Ammon's horn (tissue), 1 donor: ENCODE measurements around the gene INMT.
A peak's percentile ranks its signal among the peaks of the same experiment; 100 is the strongest.
"Not testable (repeated sequence)": the region's sequence is repeated elsewhere in the genome, so short reads cannot be mapped to it uniquely, and the experiment has no call there.

Experiments used
- DNase-seq: peaks from one replicate; pipeline ENCODE4 v3.0.0-alpha.2; 2016; ENCODE audit warnings: low spot score

The INMT gene

DNA sequence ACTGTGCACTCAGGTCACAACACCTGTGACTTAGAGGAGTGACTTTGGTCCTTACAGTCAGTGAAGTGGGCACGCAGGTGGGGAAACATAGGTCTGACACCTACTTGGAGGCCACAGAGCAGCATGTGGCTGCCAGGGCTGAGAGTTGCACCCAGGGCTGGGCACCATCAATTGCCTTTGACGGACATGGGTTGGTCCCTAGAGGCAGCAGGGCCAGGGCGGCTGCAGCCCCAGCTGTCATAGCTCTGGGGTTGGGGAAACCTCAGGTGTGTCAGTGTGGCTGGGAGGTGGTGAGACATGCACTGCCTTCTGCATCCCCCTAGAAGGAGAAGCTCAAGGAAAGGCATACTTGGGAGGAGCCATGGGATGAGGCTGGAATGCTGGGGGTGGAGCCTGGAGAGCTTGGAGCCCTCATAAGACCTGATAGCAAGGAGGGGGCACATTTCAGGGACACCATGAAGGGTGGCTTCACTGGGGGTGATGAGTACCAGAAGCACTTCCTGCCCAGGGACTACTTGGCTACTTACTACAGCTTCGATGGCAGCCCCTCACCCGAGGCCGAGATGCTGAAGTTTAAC lies at the start of gene INMT:
Gene INMT, plus strand, starts transcription at position 440 of the 578 bp plus-strand sequence. Its CDS starts 16 bp downstream, at position 456.
- no peak for DNase-seq

DNA sequence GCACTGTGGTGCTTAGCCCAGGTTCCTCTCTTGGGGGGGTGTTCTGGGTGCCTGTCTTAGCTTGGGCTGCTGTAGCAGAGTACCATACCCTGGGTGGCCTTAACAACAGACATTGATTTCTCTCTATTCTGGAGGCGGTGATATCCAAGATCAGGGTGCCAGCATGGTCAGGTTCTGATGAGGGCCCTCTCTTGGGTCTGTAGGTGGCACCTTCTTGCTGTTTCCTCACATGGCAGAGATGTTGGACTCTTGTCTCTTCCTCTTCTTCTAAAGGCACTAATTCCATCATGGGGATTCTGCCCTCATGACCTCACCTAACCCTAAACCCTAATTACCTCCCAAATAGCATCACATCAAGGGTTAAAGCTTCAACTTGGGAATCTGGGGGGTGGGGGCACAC lies 49.7 kb upstream of the INMT start:
- DNase-seq: no peak

DNA sequence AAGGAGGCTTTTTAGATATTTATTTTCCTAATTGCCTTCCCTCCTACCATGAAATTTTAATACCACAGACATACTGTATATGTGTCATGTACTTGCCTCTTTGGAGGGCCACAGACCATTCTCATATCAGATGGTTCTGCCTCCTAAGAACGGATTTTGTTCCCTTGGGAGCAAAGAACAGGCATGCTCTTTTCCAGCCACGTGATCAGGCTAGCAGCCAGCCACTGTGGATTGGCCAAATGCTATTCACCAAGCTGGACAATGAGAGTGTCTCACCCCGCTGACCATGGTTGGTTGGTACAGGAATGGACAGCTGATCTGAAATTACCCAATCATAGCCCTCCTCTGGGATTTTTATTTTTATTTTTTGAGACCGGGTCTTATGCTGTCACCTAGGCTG lies 48.2 kb upstream of the INMT start:
- no peak for DNase-seq

DNA sequence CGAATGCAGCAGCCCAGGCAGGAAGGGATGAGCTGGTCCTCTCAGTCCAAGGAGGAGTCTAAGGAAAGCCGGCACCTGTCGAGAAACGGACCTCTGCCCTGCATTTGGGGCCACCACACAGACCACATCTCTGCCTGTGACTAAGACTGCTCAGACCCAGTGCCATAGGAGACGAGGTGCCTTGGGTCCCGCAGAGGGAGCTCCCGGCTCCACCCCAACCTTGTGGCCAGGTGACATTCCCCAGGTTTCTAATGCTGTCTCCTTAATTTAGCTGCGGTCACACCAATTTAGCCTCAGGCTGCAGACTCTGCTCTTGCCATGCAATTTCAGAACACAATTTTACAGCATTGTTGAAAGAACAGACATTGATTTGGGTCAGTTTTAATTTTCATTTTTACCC lies 46.9 kb upstream of the INMT start:
- no peak for DNase-seq

DNA sequence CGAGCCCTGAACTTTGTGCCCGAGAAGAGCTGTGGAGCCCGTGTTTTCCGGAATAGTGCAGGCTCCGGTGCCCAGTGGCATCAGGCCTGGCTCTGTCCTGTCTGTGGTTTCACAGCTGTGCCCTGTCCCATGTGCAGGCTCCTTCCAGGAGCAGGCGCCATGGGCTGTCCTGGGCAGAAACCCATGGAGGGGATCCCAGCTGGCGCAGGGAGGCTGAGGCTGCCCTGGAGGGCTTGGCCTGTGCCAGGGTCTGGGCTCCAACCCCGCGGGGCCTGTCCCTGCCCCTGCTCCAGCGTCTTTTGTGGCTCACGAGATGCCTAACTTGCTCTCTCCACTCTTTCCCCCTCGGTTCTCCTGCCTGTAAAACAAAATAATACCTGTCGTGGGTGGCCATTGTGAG lies 46.3 kb upstream of the INMT start:
- DNase-seq: no peak

DNA sequence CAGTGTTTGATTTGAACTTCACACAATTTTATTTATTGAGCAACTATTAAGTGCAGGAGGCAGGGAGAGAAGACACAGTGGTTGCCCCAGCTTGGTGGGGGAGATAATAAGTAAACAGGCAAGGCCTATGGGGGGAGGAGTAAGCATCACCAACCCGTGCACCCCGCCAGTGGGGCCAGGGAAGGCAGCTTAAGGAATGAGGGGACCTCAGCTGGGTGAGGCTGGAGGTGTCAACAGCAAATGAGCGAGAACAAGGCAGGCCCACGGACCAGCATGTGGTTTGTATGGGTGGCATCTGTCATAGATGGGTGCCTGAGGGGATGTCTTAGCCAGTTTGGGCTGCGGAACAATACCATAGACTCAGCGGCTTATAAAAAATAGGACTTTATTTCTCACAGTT lies 45.6 kb upstream of the INMT start:
- DNase-seq: no peak

DNA sequence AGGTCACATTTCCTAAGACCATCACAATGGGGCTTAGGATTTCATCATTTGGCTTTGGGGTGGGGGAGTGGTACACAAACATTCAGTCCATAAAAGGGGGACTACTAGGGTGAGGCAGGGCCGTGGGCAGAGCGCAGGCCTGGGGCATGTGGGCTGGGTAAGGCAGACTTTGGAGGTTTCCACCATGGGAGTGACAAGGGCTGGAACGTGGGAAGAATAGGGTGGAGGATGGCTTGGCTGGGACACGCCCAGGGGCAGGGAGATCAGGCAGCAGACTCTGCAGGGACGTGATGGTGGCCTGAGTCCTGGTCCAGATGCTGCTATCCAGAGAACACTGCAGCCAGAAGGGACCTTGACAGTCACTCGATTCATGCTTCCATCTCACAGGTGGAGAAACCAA lies 45.0 kb upstream of the INMT start:
- DNase-seq: no peak

DNA sequence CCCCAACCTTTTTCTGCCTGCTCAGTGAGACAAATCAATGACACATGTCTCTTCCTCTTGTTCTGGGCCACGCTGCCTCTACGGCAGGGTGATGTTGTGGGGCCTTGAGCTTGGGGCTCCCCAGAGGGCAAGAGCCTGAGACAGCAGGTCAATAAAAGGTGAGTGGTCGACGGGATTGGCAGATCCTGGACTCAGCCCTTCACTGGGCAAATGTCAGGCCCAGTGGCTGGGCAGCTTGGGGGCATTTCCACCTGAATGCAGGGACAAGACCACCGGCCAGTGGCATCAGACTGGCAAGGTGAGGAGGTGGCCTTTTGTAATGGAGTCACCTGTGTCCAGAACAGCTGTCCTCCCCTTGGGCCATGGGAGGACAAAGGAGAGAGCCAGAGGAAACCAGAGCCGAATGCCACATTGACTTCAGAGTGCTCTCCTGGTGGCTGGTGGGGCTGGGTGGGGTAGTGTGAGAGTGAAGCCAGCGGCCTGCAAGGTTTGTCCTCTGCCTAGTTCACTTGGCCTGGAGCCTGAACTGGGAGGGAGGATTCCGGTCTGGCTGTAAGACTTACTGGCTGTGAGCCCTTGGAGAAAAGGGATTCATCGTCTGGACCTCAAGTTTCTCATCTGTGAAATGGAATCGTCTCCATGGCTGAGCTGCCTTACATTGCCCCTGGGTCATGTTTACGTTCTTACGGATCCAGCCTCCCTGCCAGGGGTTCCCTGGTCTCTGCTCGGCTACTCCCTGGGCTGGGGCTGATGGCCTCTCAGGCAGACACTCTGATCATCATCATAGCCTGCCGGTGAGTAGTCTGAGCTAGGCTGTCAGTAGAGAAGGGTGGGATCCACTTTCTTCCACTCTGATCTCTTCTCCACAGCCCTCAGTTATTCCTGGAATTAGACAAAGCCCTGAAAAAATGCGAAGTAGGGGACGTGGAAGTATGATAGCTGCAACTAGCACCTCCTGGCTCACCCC lies 44.3 kb upstream of the INMT start:
- DNase-seq: no peak

DNA sequence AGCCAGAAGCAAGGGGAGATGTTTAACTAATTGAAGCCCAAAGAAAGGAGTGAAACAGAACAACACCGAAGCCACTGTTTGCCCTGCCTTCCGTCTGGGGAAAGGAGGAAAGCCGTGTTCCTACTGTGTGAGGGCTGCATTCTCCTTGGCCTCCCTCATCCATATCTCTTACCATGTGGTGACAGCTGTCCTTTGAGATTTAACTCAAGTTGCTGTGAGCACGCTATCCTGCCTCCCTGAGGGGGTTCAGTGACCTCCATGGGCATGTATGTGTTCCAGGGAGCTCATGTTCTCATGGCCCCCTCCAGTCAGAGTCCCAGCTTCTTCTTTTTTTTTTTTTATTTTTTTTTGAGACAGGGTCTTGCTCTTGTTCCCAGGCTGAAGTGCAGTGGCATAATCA lies 43.5 kb upstream of the INMT start:
- no peak for DNase-seq

DNA sequence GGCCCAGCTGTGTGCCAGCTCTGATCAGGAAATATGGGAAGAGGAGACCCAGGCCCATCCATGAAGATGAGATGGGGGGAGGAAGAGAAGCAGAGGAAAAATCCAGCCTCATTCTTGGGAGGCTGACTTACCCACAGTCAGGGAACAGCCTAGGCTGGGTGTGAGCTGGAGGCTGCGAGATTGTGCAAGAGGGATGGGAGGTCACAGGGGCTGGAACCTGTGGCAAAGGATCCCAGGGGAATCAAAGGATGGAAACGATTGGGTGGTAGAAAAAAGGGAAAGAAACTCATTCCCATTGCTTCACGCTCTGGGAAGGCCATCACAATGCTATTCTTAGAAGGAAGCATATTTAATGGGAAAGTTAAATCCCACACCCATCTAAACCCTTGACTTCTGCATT lies 43.0 kb upstream of the INMT start:
- DNase-seq: no peak

DNA sequence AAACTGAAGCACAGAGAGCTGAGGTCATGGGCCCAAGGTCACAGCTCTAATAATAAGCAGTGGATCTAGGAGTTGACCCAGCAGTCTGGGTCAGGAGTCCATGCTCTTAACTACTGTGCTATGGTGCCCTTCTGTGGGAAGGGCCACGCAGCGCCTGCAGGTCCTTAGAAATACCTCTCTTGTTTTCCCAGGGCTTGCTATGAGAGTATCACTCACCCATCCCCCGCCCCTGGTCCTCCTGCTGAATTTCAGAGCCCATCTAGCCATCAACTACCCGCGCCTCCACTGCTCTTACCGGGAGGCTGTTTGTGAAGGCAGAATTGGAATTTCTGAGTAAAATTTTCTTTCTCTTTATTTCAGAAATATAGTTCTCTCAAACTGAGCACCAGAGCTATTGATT lies 42.4 kb upstream of the INMT start:
- no peak for DNase-seq

DNA sequence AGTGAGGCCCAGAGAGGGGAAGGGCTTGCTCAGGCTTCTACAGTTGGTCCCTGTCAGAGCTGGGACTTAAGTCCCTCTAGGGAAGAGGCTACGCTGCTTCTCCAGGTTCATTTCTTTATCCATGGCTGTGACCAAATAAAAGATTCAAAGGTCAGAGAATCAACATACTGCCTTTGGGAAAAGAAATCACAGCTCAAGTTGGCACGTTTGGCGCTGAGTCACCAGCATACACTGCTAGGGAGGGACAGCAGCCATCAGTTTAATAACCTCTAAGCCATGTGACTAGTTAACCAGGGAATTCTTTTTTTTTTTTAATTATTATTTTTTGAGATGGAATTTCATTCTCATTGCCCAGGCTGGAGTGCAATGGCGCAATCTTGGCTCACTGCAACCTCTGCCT lies 41.3 kb upstream of the INMT start:
- no peak for DNase-seq

DNA sequence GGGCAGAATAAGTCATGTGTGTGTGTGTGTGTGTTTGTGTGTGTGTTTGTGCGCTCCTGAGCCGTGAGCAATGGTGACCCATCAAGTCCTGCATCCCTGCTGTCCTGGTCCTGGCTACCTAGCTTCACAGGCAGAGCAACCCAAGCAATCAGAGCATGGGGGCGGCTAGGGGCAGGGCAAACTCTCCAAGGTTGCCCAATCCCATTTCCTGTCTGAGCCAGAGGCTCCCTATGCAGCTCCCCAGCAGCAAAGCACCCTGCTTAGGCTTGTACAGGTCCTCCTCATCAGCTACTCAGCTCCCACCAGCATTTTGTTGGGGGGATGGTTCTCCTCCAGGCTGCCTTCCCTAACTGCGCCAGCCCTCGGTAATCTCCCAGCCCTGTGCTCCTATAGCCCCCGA lies 38.5 kb upstream of the INMT start:
- no peak for DNase-seq

DNA sequence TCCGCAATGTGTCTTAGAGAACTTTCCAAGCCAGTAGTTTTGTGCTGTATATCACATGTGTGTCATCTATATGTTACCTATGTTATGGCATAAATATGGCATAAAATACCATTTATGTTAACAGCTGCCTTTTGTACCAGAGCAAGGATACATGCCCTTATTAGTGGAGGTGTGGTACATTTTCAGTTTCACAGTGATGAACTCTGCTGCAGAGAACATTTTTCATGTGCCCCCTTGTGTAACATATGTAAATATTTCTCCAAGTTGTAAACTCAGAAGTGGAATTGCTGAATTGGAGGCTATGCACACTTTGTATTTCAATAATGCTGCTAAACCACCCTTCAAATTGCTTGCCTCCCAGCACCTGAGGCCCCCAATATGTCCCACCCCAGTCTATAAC lies 37.8 kb upstream of the INMT start:
- no peak for DNase-seq

DNA sequence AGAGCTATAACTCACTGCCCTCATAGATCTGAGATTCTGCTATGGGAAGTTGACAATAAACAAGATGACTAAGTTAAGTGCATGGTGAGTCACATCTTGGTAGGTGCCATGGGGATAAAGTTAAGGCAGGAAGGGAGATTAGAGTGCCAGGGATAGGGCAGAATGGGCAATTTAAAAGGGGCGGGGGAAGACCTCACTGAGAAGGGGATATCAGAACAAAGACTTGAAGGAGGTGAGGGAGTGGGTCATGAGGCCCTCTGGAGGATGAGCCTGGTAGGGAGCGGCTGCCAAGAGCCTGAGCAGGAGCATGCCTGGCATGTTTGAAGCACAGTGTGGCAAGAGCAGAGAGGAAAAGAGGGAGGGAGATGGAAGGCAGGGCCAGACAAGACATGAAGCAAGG lies 34.8 kb upstream of the INMT start:
- DNase-seq: no peak

DNA sequence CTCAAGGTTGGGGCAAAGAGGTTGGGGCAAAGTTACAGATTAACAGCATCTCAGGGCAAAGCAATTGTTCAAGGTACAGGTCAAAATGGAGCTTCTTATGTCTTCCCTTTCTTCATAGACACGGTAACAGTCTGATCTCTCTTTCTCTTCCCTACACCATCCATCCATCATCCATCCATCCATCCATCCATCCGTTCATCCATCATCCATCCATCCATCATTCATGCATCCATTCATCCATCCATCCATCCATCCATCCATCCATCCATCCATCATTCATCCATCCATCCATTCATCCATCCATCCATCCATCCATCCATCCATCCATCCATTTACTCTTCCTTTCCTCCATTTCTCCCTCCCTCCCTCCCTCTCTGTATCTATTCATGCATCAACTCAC lies 32.5 kb upstream of the INMT start:
- DNase-seq: not testable (repeated sequence)

DNA sequence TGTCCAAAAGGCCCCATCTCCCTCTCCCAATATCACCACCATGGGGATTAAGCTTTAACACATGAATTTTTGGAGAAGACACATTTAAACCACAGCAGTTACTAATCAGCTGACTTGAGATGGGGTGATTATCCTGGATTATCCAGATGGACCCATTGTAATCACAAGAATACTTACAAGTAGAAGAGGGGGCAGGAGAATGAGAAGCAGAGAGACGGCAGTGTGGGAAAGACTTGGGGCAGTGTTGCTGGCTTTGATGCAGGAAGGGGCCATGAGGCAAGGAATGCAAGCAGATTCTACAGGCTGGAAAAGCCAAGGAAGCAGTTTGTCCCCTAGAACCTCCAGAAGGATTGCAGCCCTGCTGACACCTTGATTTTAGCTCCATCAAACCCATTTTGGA lies 30.7 kb upstream of the INMT start:
- no peak for DNase-seq

DNA sequence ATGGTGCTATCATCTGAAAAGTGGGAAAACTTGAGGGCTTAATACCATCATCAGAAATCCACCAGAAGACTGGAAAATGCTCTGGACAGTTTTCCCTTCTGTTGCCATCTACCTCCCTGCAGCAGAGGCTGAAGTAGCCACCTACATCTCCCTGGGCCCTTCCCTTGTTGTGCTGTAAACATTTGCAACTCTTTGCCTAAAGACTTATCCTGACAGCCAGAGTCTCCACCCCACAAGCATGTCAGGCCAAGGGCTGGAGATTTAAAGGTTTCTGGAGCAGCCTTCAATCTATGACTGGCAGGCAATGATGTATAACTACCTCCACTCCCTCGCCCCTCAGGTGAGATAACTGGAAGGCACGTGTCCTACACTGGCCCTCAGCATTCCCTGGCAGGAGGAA lies 29.7 kb upstream of the INMT start:
- DNase-seq: no peak

DNA sequence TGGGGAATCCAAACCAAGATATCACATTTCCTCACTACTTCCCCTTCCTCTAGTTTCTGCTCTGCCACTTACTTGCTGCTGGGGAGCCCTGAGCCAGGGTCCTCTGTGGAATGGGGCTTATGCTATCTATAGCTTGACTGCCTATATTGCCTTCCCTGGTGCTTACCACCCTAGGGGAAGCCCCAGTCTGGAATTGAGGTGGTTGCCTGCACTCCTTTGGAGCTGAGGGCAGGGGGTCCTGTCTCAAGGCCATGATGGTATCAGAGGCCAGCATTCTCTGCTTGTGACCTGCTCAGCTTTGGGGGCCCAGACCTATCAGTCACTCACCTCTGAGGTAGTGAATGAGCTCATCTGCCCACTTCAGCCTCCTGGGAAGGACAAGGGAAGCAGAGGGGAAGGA lies 29.3 kb upstream of the INMT start:
- DNase-seq: no peak

DNA sequence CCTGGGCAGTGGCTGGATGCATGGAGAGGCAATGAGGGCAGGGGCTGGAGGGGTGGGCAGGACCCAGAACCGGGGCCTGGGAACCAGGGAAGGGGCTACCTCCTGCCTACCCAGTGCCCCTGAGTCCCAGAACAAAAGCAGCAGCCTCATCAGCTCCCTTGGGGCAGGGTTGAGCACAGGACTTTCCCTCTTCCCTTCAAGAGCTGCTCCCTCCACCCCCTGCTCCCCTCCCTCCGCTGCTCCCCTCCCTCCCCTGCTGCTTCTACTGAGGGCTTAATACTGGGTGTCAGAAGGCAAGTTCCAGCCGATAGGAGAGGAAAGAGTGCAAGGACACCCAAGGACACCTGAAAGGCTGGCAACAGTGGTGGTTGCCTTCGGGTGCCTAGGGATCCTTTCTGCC lies 28.2 kb upstream of the INMT start:
- DNase-seq: no peak

DNA sequence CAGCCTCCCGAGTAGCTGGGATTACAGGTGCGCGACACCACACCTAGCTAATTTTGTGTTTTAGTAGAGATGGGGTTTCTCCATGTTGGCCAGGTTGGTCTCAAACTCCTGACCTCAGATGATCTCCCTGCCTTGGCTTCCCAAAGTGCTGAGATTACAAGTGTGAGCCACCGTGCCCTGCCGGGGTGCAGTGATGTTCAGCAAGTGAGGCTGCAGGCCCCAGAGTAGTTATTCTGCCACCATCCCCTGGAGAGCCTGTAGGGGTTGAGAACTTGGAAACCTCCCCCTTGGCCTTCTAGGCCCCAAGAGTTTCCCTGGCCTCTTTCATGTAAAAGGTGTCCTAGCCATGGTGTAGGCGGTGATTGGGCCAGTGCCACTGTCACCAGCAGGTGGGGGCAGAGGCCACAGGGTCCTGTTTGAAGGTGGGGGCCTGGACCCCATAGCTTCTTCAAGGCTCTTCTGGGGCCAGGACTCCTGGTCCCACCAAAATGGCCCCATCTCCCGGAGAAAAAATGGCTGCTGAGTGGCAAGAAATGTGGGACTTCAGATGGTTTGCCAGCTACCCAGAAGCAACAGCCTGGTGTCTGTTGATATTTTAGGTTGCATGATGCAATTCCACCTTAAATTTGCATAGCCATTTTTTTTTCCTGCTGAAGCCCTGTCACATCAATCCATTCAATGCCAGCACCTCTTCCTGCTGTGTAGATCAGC lies 25.5 kb upstream of the INMT start:
- no peak for DNase-seq

DNA sequence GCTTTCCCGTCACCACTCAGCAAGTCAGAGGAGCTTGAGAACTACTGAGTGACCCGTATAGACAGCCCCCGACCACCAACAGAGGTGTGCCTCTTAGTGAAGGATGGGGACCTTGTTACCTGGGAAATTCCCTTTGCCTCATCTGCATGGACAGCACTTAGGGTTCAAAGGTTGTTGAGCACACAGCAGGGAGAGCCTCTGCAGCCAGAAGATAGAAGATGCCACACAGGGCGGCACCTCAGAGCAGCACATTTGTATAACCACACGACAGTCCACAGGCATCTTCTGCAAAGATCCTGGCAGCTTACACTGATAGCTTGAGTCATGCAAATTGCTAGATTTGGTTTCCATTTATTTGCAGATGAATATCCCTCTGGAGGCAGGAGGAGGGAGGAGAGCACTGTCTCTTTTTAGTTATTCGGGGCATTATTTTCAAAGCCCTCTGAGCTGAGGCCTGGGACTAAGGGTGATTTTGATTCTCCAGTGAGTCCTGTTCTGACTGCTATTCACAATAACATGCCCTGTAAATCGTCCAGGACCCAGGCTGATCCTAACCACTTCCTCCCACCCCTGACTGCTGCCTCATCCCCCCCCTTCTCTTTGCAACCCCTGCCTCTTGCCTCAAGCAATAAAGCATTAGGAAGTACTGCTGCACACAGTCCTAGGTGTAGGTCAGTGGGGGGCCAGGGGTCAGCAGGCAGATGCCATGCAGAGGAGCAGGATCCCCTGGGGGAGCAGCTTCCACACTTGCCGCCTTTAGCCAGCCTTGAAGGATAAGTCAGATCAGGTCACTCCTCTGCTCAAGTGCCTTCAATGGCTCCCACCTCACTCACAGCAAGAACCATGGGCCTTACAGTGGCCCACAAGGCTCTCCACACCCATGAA lies 24.6 kb upstream of the INMT start:
- DNase-seq: peak; percentile 43
